ENCODE measurements around the gene SLC22A23. TPM values are rescaled to one million over a fixed set of nuclear protein-coding genes. Genes with fewer than 3 reads are reported as not detected.

The SLC22A23 gene
- total RNA-seq, 2 experiments from 2014 or later: 0.37 to 0.39 TPM

DNA sequence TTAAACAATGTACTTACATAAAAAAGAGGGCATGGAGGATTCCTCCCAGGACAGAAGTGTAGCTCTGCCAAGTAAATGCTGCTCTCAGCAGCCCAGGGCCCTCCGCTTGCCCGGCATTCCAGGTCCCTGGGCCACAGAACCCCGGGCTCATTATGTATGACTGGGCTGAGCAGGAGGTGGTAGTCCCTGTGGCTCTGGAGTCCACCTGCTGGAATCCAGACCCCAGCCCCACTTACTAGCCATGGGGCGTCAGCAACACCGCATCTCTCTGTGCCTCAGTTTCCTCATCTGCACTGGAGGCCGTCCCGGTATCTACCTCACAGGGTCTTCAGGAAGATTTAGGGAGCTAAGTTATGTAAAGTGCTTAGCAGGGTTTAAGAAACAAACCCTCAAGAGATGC lies 142.7 kb downstream of the SLC22A23 start:
- no peak overlapping the region for H3K27ac Mint-ChIP-seq
- H3K9me3 Mint-ChIP-seq (ENCODE audit: low read depth): no peaks in the 10 kb centered on the region
- peaks cover 19% of the 10 kb centered on the region for H3K4me1 Mint-ChIP-seq
- POLR2A ChIA-PET: no interaction called here
- H3K4me3 Mint-ChIP-seq: no peak overlapping the region
- no peaks in the 10 kb centered on the region for H3K36me3 Mint-ChIP-seq (ENCODE audit: low read depth)
- intact Hi-C loops (cut with DNase I, micrococcal nuclease): no loop called here
- CTCF ChIA-PET: no interaction called here
- H3K27me3 Mint-ChIP-seq: peaks cover 9% of the 10 kb centered on the region
- DNase-seq (no peak), ATAC-seq (no peak)

DNA sequence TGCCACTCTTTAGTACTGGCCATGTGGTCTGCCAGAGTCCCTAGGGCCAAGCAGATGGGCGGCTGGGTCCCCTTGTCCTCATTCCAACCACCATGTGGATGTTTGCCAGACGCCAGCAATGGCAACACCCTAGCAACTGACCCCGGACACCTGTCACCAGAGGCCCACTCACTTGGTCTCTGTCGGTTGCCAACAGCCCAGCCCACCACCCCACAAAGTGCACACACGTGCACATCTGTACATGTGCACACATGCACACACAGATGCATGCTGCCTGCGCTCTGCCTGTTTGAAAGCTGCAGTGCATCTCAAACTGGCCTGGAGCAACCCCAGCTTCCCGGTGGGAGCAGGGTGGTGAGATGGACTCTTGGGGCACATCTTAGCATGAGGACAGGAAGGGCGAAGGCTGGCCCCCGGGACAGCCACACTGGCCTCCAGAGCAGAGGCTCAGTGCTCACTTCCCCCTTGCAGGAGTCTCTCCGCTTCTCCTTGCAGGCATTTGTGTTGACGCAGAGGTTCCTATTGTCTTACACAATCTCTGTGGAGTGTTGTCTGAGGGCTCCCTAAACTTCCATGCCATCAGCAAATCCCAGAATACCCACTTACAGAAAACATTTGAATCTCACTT lies 144.1 kb downstream of the SLC22A23 start:
- H3K4me3 Mint-ChIP-seq: no peak overlapping the region
- POLR2A ChIA-PET: no interaction called here
- H3K9me3 Mint-ChIP-seq (ENCODE audit: low read depth): no peaks in the 10 kb centered on the region
- peaks cover 5% of the 10 kb centered on the region for H3K4me1 Mint-ChIP-seq
- CTCF ChIA-PET: no interaction called here
- intact Hi-C loops (cut with DNase I, micrococcal nuclease): no loop called here
- no peak overlapping the region for H3K27ac Mint-ChIP-seq
- DNase-seq (no peak), ATAC-seq (no peak)
- peaks cover 8% of the 10 kb centered on the region for H3K27me3 Mint-ChIP-seq
- H3K36me3 Mint-ChIP-seq (ENCODE audit: low read depth): no peaks in the 10 kb centered on the region

DNA sequence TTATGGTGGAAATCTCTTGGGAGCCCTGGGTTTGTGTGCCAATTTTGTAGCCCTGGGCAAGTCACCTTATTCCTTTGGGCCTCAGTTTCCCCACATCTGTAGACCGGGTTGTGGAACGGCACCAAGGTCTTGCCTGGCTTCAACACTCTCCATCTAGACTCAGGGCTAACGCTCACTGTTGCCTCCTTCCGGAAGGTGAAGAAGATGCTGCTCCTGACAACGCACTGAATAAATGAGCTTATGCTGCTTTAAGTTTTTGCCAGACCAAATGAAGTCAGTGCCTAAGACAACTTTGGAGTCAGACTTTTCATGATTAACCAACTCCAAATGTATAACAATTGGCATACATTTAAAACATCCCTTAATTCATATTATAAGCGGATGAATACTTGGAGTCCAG lies 145.0 kb downstream of the SLC22A23 start:
- POLR2A ChIA-PET: no interaction called here

DNA sequence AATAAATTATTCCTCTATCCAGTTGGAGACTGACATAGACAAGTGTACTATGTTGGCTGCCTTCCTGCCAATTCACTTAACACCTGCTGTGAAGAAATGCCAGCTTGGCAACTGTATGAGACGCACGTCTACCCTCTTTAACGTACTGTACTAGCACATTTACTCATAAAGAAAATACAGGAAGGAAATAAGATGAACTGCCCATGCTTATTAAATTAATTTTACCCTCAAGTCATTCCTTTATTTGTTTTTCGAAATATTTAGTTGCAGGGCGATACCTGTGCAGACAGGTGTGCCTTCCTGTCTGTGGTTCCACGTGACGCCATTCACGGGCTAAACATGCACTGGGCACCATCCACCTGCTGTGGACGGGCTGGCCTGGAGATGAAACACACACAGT lies 146.1 kb downstream of the SLC22A23 start:
- Mint-ChIP-seq H3K27ac (no peak overlapping the region), H3K4me3 (no peak overlapping the region), H3K4me1 (no peaks in the 10 kb centered on the region), H3K9me3 (ENCODE audit: low read depth) (no peaks in the 10 kb centered on the region), H3K36me3 (ENCODE audit: low read depth) (no peaks in the 10 kb centered on the region), H3K27me3 (no peaks in the 10 kb centered on the region)
- ChIA-PET POLR2A (no interaction called here), CTCF (no interaction called here)
- DNase-seq: no peak
- ATAC-seq: no peak
- intact Hi-C loops (cut with DNase I, micrococcal nuclease): no loop called here

More for the DNA sequence above, 145.0 kb downstream of the SLC22A23 start:
- ATAC-seq (no peak), DNase-seq (no peak)
- Mint-ChIP-seq H3K4me1 (no peaks in the 10 kb centered on the region), H3K9me3 (ENCODE audit: low read depth) (no peaks in the 10 kb centered on the region), H3K27ac (no peak overlapping the region), H3K27me3 (peaks cover 1% of the 10 kb centered on the region), H3K4me3 (no peak overlapping the region), H3K36me3 (ENCODE audit: low read depth) (no peaks in the 10 kb centered on the region)
- CTCF ChIA-PET: interaction anchor here (0.6 to 1.0 kb wide), 2 partner anchors 32 to 334 kb away, joined by 3 to 5 read pairs; no protein-coding TSS in a partner anchor
- intact Hi-C loops (cut with DNase I, micrococcal nuclease): no loop called here

DNA sequence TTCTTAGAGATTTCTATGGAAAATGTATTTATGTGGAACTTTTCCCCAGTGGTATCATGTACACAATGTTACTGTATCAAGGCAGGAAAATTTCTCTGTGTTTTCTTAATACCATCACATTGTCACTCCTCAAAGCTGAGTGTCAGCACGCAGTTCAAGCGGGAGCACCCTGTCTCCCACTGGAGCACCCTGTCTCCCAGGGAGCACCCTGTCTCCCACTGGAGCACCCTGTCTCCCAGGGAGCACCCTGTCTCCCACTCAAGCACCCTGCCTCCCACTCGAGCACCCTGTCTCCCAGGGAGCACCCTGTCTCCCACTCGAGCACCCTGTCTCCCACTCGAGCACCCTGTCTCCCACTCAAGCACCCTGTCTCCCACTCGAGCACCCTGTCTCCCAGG lies 146.8 kb downstream of the SLC22A23 start:
- Mint-ChIP-seq H3K4me3 (no peak overlapping the region), H3K9me3 (ENCODE audit: low read depth) (no peaks in the 10 kb centered on the region), H3K4me1 (no peaks in the 10 kb centered on the region), H3K36me3 (ENCODE audit: low read depth) (no peaks in the 10 kb centered on the region), H3K27me3 (no peaks in the 10 kb centered on the region), H3K27ac (no peak overlapping the region)
- ChIA-PET CTCF (interaction anchor here (0.6 kb wide), 1 partner anchor 416 kb away, joined by 3 read pairs; no protein-coding TSS in a partner anchor), POLR2A (no interaction called here)
- DNase-seq (no peak), ATAC-seq (no peak)
- intact Hi-C loops (cut with DNase I, micrococcal nuclease): no loop called here

DNA sequence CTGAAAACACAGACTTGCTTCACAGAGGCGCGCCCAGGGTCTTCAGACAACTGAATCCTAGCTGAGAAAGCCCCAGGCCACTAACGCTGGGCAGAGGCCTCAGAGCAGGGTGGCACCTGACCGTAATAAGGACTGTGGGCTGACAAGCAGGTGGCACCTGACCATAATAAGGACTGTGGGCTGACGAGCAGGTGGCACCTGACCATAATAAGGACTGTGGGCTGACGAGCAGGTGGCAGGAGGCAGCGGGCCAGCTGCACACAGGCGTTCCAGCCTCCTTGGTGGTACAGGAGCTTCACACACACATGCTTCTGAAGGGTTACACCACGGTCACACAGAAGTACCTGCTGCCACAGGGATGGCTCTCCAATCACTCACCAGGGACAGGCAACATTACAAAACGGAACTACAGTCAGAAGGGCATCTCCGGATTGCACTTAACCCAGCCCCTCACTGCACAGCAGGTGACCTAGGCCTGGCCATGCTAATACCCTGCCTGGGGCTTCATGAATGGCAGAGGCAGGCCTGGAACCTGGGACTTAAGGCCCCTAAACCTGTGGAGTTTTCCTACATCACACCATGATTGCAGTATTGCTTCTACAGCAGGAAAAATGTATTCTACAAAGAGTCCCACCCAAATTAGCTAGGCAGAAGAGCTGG lies 147.3 kb downstream of the SLC22A23 start:
- ChIA-PET CTCF (interaction anchor here (0.5 to 0.6 kb wide), 2 partner anchors 19 to 417 kb away, joined by 3 to 4 read pairs; no protein-coding TSS in a partner anchor), POLR2A (no interaction called here)

DNA sequence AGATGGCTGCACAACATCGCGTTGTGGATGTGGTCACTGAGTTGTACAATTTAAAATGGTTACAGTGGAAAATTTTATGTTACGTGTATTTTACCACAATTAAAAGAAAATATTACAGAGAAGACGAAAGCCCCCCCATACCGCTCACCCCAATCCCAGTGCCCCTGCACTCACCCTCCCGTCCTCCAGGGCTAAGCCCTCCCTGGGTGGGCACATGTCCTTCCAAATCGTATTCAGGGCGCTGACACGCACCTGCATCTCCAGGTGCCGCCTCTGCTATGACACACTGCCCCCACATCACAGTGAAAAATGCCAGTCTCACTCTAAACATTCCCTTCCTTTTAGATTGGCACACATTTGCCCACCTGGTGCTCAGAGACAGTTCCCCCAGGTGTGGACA lies 148.7 kb downstream of the SLC22A23 start:
- intact Hi-C loops (cut with DNase I, micrococcal nuclease): no loop called here
- DNase-seq: no peak
- H3K36me3 Mint-ChIP-seq (ENCODE audit: low read depth): no peaks in the 10 kb centered on the region
- ChIA-PET CTCF (no interaction called here), POLR2A (no interaction called here)
- no peak overlapping the region for H3K4me3 Mint-ChIP-seq
- H3K4me1 Mint-ChIP-seq: no peaks in the 10 kb centered on the region
- no peaks in the 10 kb centered on the region for H3K27me3 Mint-ChIP-seq
- H3K9me3 Mint-ChIP-seq (ENCODE audit: low read depth): no peaks in the 10 kb centered on the region
- no peak overlapping the region for H3K27ac Mint-ChIP-seq
- ATAC-seq: no peak

More for the DNA sequence above, 147.3 kb downstream of the SLC22A23 start:
- H3K4me3 Mint-ChIP-seq: no peak overlapping the region
- no peaks in the 10 kb centered on the region for H3K36me3 Mint-ChIP-seq (ENCODE audit: low read depth)
- no peak overlapping the region for H3K27ac Mint-ChIP-seq
- H3K9me3 Mint-ChIP-seq (ENCODE audit: low read depth): no peaks in the 10 kb centered on the region
- intact Hi-C loops (cut with DNase I, micrococcal nuclease): no loop called here
- H3K27me3 Mint-ChIP-seq: no peaks in the 10 kb centered on the region
- no peaks in the 10 kb centered on the region for H3K4me1 Mint-ChIP-seq
- ATAC-seq (no peak), DNase-seq (no peak)

DNA sequence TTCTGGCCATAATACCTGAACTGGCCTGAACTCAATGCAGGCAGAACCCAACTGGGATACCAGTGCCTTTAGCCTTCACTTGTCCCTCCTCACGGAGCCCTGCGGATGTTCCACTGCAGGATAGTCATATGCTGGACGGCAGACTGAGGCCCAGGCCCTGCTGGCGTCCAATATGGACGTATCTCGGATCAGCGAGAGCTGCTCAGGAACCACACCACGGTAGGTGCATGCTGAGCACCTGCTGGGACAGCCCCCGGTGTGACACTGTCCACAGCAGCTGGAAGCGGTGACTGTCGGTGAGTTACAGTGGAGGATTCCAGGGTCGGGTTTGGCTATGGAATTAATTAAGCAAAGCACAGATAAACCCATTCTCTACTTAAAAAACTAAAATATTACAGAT lies 149.4 kb downstream of the SLC22A23 start:
- ATAC-seq (no peak), DNase-seq (no peak)
- H3K27me3 Mint-ChIP-seq: no peaks in the 10 kb centered on the region
- no peak overlapping the region for H3K27ac Mint-ChIP-seq
- no peaks in the 10 kb centered on the region for H3K4me1 Mint-ChIP-seq
- no peaks in the 10 kb centered on the region for H3K36me3 Mint-ChIP-seq (ENCODE audit: low read depth)
- H3K9me3 Mint-ChIP-seq (ENCODE audit: low read depth): no peaks in the 10 kb centered on the region
- ChIA-PET POLR2A (no interaction called here), CTCF (no interaction called here)
- no peak overlapping the region for H3K4me3 Mint-ChIP-seq
- intact Hi-C loops (cut with DNase I, micrococcal nuclease): no loop called here

DNA sequence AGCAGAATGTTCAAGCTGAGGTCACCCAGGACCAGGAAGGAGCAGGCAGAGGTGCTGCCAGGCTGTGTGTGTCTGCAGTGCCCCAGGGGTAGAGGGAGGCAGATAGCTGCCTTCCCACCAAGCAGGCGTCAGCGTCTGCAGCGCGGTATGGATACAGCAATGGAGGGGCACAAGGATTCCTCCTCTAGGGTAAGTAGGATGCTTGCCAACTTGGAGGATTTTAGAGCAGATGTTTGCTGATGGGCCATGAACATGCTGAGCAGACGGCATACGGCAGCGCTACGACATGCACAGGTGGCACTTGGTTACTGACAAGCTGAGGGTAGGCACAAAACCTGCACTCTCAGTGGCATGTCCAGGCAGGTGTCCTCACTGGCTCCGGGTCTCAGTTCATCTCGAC lies 150.0 kb downstream of the SLC22A23 start:
- no peaks in the 10 kb centered on the region for H3K27me3 Mint-ChIP-seq
- H3K4me1 Mint-ChIP-seq: no peaks in the 10 kb centered on the region
- DNase-seq (no peak), ATAC-seq (no peak)
- H3K27ac Mint-ChIP-seq: no peak overlapping the region
- H3K36me3 Mint-ChIP-seq (ENCODE audit: low read depth): no peaks in the 10 kb centered on the region
- intact Hi-C loops (cut with DNase I, micrococcal nuclease): no loop called here
- no peaks in the 10 kb centered on the region for H3K9me3 Mint-ChIP-seq (ENCODE audit: low read depth)
- H3K4me3 Mint-ChIP-seq: no peak overlapping the region
- POLR2A ChIA-PET: no interaction called here
- CTCF ChIA-PET: interaction anchor here (0.5 to 1.0 kb wide), 2 partner anchors 17 to 136 kb away, joined by 3 read pairs; no protein-coding TSS in a partner anchor

DNA sequence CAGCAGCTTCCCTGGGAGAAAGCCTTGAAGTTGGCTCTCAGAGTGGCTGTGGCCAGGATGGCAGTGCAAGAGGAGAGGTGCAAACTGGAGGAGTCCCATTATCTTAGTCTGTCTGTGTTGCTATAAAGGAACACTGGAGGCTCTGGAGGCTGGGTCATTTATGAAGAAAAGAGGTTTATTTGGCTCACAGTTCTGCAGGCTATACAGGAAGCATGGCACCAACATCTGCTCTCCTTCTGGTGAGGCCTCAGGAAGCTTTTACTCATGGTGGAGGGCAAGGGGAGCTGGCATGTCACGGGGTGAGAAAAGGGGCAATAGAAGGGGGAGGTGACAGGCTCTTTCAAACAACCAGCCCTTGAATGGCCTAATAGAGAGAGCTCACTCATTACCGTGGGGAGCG lies 151.0 kb downstream of the SLC22A23 start:
- H3K4me3 Mint-ChIP-seq: no peak overlapping the region
- CTCF ChIA-PET: interaction anchor here (1.0 kb wide), 1 partner anchor 18 kb away, joined by 3 read pairs; no protein-coding TSS in a partner anchor
- no peaks in the 10 kb centered on the region for H3K36me3 Mint-ChIP-seq (ENCODE audit: low read depth)
- no peak overlapping the region for H3K27ac Mint-ChIP-seq
- H3K9me3 Mint-ChIP-seq (ENCODE audit: low read depth): no peaks in the 10 kb centered on the region
- ATAC-seq: no peak
- intact Hi-C loops (cut with DNase I, micrococcal nuclease): no loop called here
- no peaks in the 10 kb centered on the region for H3K27me3 Mint-ChIP-seq
- POLR2A ChIA-PET: no interaction called here
- no peaks in the 10 kb centered on the region for H3K4me1 Mint-ChIP-seq
- no peak for DNase-seq

DNA sequence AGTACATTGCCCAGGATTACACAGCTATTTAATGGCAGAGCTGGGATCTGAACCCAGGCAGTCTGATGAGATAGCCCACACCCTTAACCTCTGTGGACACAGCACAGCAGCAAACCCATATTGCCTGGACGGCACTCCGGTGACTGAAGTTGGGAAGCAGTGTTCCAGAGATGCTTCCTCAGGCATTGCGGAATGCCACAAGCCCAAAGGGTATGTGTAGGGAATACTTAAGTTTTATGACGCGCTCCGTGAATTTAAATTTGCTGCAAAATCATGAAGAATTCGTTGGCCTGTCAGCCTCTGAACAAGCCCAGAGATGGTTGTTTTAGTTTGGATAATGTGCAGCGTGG lies 151.7 kb downstream of the SLC22A23 start:
- no peak overlapping the region for H3K4me3 Mint-ChIP-seq
- intact Hi-C loops (cut with DNase I, micrococcal nuclease): no loop called here
- no peaks in the 10 kb centered on the region for H3K36me3 Mint-ChIP-seq (ENCODE audit: low read depth)
- no peaks in the 10 kb centered on the region for H3K27me3 Mint-ChIP-seq
- DNase-seq (no peak), ATAC-seq (no peak)
- H3K4me1 Mint-ChIP-seq: no peaks in the 10 kb centered on the region
- no peak overlapping the region for H3K27ac Mint-ChIP-seq
- CTCF ChIA-PET: interaction anchor here (0.7 kb wide), 1 partner anchor 21 kb away, joined by 3 read pairs; no protein-coding TSS in a partner anchor
- POLR2A ChIA-PET: no interaction called here
- no peaks in the 10 kb centered on the region for H3K9me3 Mint-ChIP-seq (ENCODE audit: low read depth)

DNA sequence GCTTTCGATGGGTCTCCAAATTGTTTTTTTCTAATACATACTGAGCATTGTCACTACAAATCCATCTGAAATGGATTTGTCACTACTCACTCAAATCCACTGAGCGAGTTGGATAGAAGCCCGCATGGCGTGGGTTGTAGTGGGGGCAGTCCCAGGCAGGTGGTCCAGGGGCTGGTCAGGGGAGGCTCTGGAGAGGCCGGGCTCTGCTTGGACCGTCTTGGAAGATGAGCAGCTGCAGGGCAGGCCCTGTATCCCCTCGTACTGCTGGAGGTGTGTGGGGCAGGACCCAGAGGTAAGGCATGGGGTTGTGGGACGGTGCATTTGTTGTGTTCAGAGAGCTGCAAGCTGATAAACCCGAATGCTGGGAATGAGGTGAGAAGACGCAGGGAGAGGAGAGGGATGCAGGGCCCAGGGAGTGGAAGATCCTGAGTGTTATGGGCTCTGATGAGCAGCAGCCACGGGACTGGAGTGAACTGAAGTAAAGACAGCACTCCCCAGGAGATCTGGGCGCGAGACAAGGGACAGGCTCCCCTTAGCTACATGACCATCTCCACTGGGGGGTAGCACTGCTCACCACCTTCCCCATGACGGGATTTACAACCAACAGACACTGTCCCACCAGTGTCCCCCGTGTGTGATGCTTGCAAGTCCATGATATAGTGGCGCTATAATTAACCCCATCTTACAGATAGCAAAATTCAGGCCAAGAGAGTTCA lies 152.2 kb downstream of the SLC22A23 start:
- no peaks in the 10 kb centered on the region for H3K27me3 Mint-ChIP-seq
- CTCF ChIA-PET: interaction anchor here (0.7 kb wide), 1 partner anchor 22 kb away, joined by 3 read pairs; no protein-coding TSS in a partner anchor
- no peaks in the 10 kb centered on the region for H3K9me3 Mint-ChIP-seq (ENCODE audit: low read depth)
- intact Hi-C loops (cut with DNase I, micrococcal nuclease): no loop called here
- ATAC-seq: no peak
- H3K4me3 Mint-ChIP-seq: no peak overlapping the region
- H3K27ac Mint-ChIP-seq: no peak overlapping the region
- H3K4me1 Mint-ChIP-seq: no peaks in the 10 kb centered on the region
- H3K36me3 Mint-ChIP-seq (ENCODE audit: low read depth): no peaks in the 10 kb centered on the region
- no peak for DNase-seq
- POLR2A ChIA-PET: no interaction called here
